ENCODE measurements around the gene DZANK1. TPM values are rescaled to one million over a fixed set of nuclear protein-coding genes. Genes with fewer than 3 reads are reported as not detected.
"Not testable (repeated sequence)": the region's sequence is repeated elsewhere in the genome, so short reads cannot be mapped to it uniquely, and the experiment has no call there.

DZANK1 gene
- total RNA-seq, 1 donor from 2014 or later: 3.5 TPM

- DNase-seq (ENCODE audit: low spot score): no peak
- intact Hi-C loops (cut with DNase I): no loop called here
- ATAC-seq: no peak
Observed at GRCh38 chr20:18394363-18394762, 72.5 kb downstream of the DZANK1 start.

GRCh38 chr20:18391686-18392085 is 75.1 kb downstream of the DZANK1 start:
- ATAC-seq (no peak), DNase-seq (ENCODE audit: low spot score) (no peak)
- intact Hi-C loops (cut with DNase I): no loop called here

- no peak for ATAC-seq
- DNase-seq (ENCODE audit: low spot score): no peak
- intact Hi-C loops (cut with DNase I): no loop called here
Observed at GRCh38 chr20:18390201-18390600, 76.6 kb downstream of the DZANK1 start.

GRCh38 chr20:18388860-18389259 is 78.0 kb downstream of the DZANK1 start:
- no peak for DNase-seq (ENCODE audit: low spot score)
- ATAC-seq: no peak
- intact Hi-C loops (cut with DNase I): no loop called here

- DNase-seq (ENCODE audit: low spot score) (no peak), ATAC-seq (no peak)
- intact Hi-C loops (cut with DNase I): no loop called here
Observed at GRCh38 chr20:18380908-18381529, 85.8 kb downstream of the DZANK1 start.

DNA sequence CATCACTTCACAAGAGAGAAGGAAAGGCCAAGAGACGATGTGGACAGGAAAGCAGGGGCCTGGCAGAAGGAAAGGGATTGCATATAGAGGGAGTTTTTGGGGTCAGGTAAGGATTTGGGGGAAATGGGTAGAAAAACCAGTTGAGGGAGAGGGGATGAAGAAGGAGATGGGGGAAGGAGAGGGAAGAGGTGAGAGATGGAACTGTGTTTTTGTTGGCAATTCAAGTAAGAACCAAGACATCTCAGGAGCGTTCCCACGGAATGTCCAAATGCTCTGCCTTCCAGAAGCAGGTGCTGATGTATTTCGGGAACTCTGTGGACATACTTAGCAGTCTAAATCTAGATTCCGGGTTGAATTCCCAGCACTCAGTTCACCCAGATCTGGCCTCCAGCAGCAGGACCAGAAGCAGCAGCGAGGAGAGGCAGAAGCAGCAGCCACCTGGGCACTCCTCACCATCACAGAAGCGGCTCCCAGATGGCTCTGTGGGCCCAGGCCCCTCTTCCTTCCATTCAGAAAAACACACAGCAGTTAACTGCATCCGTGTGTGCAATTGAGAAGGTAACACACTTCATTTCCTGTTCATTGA is 88.8 kb downstream of the DZANK1 start:
- no peak for ATAC-seq
- DNase-seq (ENCODE audit: low spot score): no peak

DNA sequence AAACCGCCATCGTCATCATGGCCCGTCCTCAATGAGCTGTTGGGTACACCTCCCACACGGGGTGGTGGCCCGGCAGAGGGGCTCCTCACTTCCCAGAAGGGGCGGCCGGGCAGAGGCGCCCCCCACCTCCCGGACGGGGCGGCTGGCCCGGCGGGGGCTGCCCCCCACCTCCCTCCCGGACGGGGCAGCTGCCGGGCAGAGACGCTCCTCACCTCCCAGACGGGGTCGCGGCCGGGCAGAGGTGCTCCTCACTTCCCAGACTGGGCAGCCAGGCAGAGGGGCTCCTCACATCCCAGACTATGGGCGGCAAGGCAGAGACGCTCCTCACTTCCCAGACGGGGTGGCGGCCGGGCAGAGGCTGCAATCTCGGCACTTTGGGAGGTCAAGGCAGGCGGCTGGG is 91.3 kb downstream of the DZANK1 start:
- intact Hi-C loops (cut with DNase I); DNase-seq (ENCODE audit: low spot score); ATAC-seq: not testable (repeated sequence)

More for the DNA sequence above, 88.8 kb downstream of the DZANK1 start:
- intact Hi-C loops (cut with DNase I): no loop called here

DNA sequence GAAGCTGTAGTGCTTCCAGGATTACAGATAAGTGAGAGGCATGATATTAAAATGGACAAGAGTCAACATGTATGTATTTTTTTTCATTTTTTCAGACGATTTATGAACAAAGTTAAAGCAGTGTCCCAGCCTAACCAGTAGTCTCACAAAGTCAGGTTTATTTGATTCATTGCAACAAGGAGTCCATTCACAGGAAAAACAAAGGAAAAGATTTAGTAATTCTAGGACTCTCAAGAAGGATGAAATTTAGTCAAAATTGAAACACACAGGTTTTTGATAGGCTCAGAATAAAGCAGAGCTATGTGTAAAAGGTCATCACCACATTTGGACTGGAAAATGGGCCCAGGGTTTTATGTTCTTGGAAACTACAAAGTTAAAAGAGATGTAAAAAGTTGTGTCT is 94.5 kb downstream of the DZANK1 start:
- intact Hi-C loops (cut with DNase I): no loop called here
- DNase-seq (ENCODE audit: low spot score) (no peak), ATAC-seq (no peak)

DNA sequence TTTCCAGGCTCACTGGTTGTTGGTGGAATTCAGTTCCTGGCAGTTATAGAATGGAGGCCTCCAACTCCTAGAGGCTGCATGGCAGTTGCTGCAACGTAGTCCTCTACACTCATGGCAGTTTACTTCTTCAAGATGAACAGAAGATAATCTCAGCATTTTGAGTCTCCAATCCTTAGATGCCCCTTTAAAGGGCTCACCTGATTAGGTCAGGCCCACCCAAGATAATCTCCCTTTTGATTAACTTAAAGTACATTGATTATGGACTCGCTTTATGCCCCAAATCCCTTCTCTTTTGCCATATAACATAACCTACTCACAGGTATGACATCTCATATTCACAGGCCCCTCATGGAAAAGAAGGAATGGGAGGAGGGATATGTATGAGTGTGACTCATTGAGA is 102.1 kb downstream of the DZANK1 start:
- DNase-seq (ENCODE audit: low spot score): no peak
- intact Hi-C loops (cut with DNase I): no loop called here
- ATAC-seq: no peak

GRCh38 chr20:18363708-18364107 is 103.1 kb downstream of the DZANK1 start:
- ATAC-seq: no peak
- DNase-seq (ENCODE audit: low spot score): no peak
- intact Hi-C loops (cut with DNase I): no loop called here

GRCh38 chr20:18362916-18363315 is 103.9 kb downstream of the DZANK1 start:
- no peak for DNase-seq (ENCODE audit: low spot score)
- ATAC-seq: no peak
- intact Hi-C loops (cut with DNase I): no loop called here

DNA sequence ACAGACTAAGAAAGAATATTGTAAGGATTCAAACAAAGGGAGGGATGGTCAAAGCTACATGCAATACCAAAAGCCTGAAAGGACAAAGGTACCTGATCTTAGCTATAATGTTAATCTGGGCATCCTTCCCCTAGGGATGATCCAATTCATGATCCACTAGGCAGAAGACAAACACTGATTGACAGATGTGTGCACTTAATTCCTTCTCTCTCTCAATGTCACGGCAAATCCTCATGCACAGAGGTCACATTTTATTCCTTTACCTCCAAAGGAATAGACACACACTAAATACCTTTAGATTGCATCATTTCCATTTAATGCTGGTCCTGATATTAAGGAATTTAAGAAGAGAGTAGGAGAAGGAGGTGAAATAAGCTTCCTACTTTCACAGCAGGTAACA is 105.2 kb downstream of the DZANK1 start:
- intact Hi-C loops (cut with DNase I): no loop called here
- ATAC-seq: no peak
- DNase-seq (ENCODE audit: low spot score): no peak

GRCh38 chr20:18360635-18361034 is 106.2 kb downstream of the DZANK1 start:
- intact Hi-C loops (cut with DNase I): no loop called here
- DNase-seq (ENCODE audit: low spot score) (no peak), ATAC-seq (no peak)

DNA sequence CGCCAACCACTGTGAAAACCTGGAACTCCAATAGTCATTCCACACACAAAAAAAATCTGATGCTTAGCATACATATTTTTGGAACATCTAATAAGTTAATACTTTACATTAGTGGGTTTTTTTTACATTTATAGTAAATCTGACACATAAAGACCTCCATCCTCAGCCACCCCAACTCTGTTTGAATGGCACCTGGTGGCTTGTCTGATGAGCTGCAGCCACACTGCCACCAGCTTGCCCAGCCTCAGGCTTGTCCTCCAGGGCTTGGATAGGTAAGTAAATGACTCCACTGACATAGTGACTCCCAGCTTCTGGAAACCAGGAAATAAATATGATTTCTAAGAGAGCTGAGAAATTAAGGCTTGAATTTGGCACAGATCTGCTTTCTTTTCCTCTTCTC is 107.0 kb downstream of the DZANK1 start:
- ATAC-seq (no peak), DNase-seq (ENCODE audit: low spot score) (no peak)
- intact Hi-C loops (cut with DNase I): no loop called here

- ATAC-seq; intact Hi-C loops (cut with DNase I); DNase-seq (ENCODE audit: low spot score): not testable (repeated sequence)
Observed at GRCh38 chr20:18349749-18350148, 117.1 kb downstream of the DZANK1 start.

Small RNAs within 50 kb of the gene (microRNA-seq; reads per million reads assigned to microRNA genes)
- gene MIR3192: not detected

Other genes starting within 250 kb of the DZANK1 start
- 16.7 TPM for gene ZNF133, start 178.5 kb downstream of the DZANK1 start, total RNA-seq
- gene POLR3F, start 360 bp upstream of the DZANK1 start, total RNA-seq: 7.7 TPM
- gene RBBP9, start 30.2 kb upstream of the DZANK1 start, total RNA-seq: 12.2 TPM
- gene SEC23B, start 40.9 kb upstream of the DZANK1 start, total RNA-seq: 35.4 TPM
- gene SMIM26, start 100.4 kb upstream of the DZANK1 start, total RNA-seq: 53.0 TPM
- gene DTD1, start 121.0 kb upstream of the DZANK1 start, total RNA-seq: 31.6 TPM

Data from sciatic nerve (tissue), 2 donors.